ENCODE measurements around the gene NDUFAF5.

DNA sequence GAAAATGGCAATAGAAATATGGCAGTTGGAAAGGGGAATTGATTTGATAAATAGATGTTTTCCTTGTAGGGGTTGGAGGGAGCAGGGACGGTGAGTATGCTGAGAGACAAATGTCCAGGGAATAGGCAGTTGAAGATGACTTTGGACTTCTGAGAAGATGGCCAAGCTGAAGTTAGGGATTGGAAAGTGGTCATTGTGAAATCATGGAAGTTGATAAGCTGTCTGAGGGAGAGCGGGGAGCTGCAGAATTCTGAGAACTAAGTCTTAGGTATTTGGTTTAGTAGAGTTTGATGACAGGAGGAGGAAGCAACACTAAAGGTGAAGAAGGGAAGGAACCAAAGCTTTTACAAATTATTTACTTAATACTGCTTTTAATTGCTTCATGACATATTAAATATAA is 15.1 kb downstream of the NDUFAF5 start:
- no peak for TF ChIP-seq EZH2 (IDR thresholded peaks at IDR 0.05; ENCODE audit: borderline replicate concordance, low read length)
- TF ChIP-seq, protein P1, sequence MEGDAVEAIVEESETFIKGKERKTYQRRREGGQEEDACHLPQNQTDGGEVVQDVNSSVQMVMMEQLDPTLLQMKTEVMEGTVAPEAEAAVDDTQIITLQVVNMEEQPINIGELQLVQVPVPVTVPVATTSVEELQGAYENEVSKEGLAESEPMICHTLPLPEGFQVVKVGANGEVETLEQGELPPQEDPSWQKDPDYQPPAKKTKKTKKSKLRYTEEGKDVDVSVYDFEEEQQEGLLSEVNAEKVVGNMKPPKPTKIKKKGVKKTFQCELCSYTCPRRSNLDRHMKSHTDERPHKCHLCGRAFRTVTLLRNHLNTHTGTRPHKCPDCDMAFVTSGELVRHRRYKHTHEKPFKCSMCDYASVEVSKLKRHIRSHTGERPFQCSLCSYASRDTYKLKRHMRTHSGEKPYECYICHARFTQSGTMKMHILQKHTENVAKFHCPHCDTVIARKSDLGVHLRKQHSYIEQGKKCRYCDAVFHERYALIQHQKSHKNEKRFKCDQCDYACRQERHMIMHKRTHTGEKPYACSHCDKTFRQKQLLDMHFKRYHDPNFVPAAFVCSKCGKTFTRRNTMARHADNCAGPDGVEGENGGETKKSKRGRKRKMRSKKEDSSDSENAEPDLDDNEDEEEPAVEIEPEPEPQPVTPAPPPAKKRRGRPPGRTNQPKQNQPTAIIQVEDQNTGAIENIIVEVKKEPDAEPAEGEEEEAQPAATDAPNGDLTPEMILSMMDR (conservative IDR thresholded peaks at IDR 0.05 in 1 of 2, IDR thresholded peaks at IDR 0.05 in 1 of 2; ENCODE audit: extremely low read depth in 1 of 2, insufficient read depth in 1 of 2, low read depth in 1 of 2, low read length in 2 of 2) = no peak

Measured in mammary epithelial cell (primary cell).